DND-41 (cell line): Measurements from ENCODE around the gene CAPN12.

Source experiments
- CTCF ChIP-seq: IDR thresholded peaks from 2 replicates; pipeline ENCODE4 v1.5.1; 2012; ENCODE audit warnings: borderline replicate concordance, low read length, moderate library complexity, mild to moderate bottlenecking; ENCODE audit not compliant: poor library complexity, severe bottlenecking; ENCODE audit errors: extremely low read depth
- EZH2 ChIP-seq: IDR thresholded peaks from 3 replicates; pipeline ENCODE4 v1.6.1; 2012; ENCODE audit warnings: borderline replicate concordance, low read depth, mild to moderate bottlenecking, moderate library complexity, low read length, inconsistent platforms; ENCODE audit not compliant: severe bottlenecking

GRCh38 chr19:38778733-38779132 is 34.5 kb upstream of the CAPN12 start:
- no peak for TF ChIP-seq CTCF
- TF ChIP-seq EZH2 = no peak
